Cardiac fibroblast (primary cell): ENCODE data around the gene BCL3.

Source experiments
- DNase-seq, 2 donors: peaks; one replicate each; pipeline versions ENCODE4 v3.0.0 to v3.0.0-alpha.2; 2010; ENCODE audit warnings: low read depth in 2 of 2
- H3K4me3 ChIP-seq, 2 donors: replicated peaks in 1 of 2; 1 replicate in 1 of 2; 2 replicates in 1 of 2; pipeline ENCODE4 v1.5.1; 2011; ENCODE audit warnings: low read depth in 2 of 2, low read length in 2 of 2, mild to moderate bottlenecking in 2 of 2, moderate library complexity in 1 of 2
- CTCF ChIP-seq: IDR thresholded peaks from one replicate; pipeline ENCODE4 v1.5.1; 2011; ENCODE audit warnings: low read depth, mild to moderate bottlenecking, low read length, inconsistent platforms

Gene BCL3

GRCh38 chr19:44722131-44723121, 26.1 kb upstream of the BCL3 start:
- no peak overlapping the region for H3K4me3 ChIP-seq
- TF ChIP-seq CTCF = no peak
- DNase-seq = no peak

- H3K4me3 ChIP-seq = no peak overlapping the region
- TF ChIP-seq CTCF = no peak
- DNase-seq = no peak
Observed at GRCh38 chr19:44723299-44723951, 25.1 kb upstream of the BCL3 start.

- peak; percentile 98 for TF ChIP-seq CTCF
- peak; percentile 88 to 89 for DNase-seq
- H3K4me3 ChIP-seq = no peak overlapping the region
Observed at GRCh38 chr19:44723952-44724319, 24.6 kb upstream of the BCL3 start.

- no peak overlapping the region for H3K4me3 ChIP-seq
- TF ChIP-seq CTCF = no peak
- no peak for DNase-seq
Observed at GRCh38 chr19:44725251-44725650, 23.3 kb upstream of the BCL3 start.

- no peak overlapping the region for H3K4me3 ChIP-seq
- DNase-seq = no peak
- TF ChIP-seq CTCF = no peak
Observed at GRCh38 chr19:44725684-44726083, 22.8 kb upstream of the BCL3 start.

GRCh38 chr19:44726465-44726864, 22.0 kb upstream of the BCL3 start:
- no peak overlapping the region for H3K4me3 ChIP-seq
- TF ChIP-seq CTCF = no peak

More at GRCh38 chr19:44726465-44726864, 22.0 kb upstream of the BCL3 start:
- DNase-seq = no peak
